Liver (tissue), 3 donors: ENCODE data around the gene RANBP3.

ENCODE experiments used
- YY1 ChIP-seq: IDR thresholded peaks from 2 replicates; pipeline ENCODE4 v1.6.1; 2016; ENCODE audit warnings: antibody characterized with exemption, mild to moderate bottlenecking
- TF ChIP-seq, protein P1 (sequence below): fragments of 150-350 bp; IDR thresholded peaks from 2 replicates; pipeline ENCODE4 v1.5.1; 2017; ENCODE audit warnings: improper control_type of control experiment, low read depth, low read length; ENCODE audit not compliant: missing input control
- TF ChIP-seq, protein P2 (sequence below): IDR thresholded peaks from 2 replicates; pipeline ENCODE4 v1.6.1; 2016; ENCODE audit warnings: antibody characterized with exemption
- donor health status: healthy.
- donor health status: healthy.

DNA sequence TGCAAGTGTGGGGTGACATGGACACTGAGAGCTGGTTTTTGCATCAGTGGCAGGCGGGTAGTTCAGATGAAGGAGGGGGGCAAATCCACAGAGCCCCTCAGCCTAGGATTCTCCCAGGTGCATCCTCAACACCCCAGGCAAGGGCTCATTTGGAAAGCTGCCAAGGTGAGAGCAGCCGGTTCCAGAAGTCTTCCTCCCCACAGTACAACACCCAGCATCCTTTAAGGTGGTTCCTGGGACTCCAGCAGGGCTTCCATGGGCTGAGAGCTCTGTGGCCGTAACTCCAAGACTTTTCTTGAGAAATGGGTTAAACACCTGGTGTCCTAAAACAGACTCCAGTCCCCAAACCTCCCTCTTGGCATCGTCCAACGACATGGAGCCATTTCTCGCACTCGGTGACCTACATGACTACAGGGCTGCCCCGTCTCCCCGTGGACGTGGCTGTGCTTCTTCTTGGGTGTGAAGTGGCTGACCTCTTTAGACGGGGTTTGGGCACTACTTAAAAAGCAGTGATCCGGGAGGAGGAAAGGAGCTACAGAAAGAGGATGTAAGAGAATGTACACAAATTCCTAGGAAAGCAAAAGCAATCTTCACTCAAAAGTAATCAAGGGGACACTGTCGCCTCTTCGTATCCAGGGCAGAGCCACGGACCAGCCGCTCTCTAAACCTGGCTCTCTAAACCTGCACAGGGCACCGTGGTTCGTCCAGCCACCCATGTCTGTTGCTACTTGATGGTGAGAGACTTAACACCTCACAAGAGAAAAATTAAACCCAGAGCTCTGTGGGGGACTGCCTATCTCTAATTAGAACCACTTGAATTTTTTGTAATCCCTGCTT, 25.5 kb downstream of the RANBP3 start:
- TF ChIP-seq, protein P1, sequence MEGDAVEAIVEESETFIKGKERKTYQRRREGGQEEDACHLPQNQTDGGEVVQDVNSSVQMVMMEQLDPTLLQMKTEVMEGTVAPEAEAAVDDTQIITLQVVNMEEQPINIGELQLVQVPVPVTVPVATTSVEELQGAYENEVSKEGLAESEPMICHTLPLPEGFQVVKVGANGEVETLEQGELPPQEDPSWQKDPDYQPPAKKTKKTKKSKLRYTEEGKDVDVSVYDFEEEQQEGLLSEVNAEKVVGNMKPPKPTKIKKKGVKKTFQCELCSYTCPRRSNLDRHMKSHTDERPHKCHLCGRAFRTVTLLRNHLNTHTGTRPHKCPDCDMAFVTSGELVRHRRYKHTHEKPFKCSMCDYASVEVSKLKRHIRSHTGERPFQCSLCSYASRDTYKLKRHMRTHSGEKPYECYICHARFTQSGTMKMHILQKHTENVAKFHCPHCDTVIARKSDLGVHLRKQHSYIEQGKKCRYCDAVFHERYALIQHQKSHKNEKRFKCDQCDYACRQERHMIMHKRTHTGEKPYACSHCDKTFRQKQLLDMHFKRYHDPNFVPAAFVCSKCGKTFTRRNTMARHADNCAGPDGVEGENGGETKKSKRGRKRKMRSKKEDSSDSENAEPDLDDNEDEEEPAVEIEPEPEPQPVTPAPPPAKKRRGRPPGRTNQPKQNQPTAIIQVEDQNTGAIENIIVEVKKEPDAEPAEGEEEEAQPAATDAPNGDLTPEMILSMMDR = no peak
- no peak for TF ChIP-seq YY1
- TF ChIP-seq, protein P2, sequence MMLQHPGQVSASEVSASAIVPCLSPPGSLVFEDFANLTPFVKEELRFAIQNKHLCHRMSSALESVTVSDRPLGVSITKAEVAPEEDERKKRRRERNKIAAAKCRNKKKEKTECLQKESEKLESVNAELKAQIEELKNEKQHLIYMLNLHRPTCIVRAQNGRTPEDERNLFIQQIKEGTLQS = no peak
